Measurements from ENCODE around the gene ECM2. TPM values are rescaled to one million over a fixed set of nuclear protein-coding genes. Genes with fewer than 3 reads are reported as not detected.

Gene ECM2
- total and polyA plus RNA-seq, 2 of the 8 experiments (the other 6 are each of a cell fraction or from before 2014, with no cell fraction given): not detected

DNA sequence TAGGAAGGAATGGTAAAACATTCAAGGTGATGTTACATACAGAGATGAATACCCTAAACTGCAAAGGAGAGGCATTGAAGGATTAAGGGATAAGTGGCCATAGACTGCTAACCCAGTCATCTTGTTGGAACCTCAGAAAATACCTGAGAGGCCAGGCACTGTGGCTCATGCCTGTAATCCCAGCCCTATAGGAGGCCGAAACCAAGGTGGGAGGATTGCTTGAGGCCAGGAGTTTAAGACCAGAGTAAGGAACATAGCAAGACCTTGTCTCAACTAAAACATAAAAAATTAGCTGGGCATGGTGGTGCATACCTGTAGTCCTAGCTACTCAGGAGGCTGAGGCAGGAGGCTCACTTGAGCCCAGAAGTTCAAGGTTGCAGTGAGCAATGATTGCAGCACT, 10.9 kb downstream of the ECM2 start (continued):
- TF ChIP-seq RFX5 (IDR thresholded peaks at IDR 0.05; ENCODE audit: borderline replicate concordance, low read depth, low read length): no peak
- no peak for TF ChIP-seq FOSL1 (IDR thresholded peaks at IDR 0.05; ENCODE audit: insufficient read depth, low read depth, low read length)
- TF ChIP-seq SUZ12 (IDR thresholded peaks at IDR 0.05; ENCODE audit: low read length): no peak
- TF ChIP-seq, protein P1, sequence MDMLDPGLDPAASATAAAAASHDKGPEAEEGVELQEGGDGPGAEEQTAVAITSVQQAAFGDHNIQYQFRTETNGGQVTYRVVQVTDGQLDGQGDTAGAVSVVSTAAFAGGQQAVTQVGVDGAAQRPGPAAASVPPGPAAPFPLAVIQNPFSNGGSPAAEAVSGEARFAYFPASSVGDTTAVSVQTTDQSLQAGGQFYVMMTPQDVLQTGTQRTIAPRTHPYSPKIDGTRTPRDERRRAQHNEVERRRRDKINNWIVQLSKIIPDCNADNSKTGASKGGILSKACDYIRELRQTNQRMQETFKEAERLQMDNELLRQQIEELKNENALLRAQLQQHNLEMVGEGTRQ (IDR thresholded peaks at IDR 0.05; ENCODE audit: low read length): no peak
- TF ChIP-seq TBP (IDR thresholded peaks at IDR 0.05; ENCODE audit: low read depth, low read length): no peak
- TF ChIP-seq POLR2A (IDR thresholded peaks at IDR 0.05; ENCODE audit: control extremely low read depth in 1 of 2, low read depth in 2 of 2, low read length in 2 of 2): no peak
- no peak for TF ChIP-seq E2F6 (IDR thresholded peaks at IDR 0.05)
